MCF 10A (cell line): ENCODE results near the gene PCDH8. TPM values are rescaled to one million over a fixed set of nuclear protein-coding genes. Genes with fewer than 3 reads are reported as not detected.

Experiments used
- BruUV-seq: library from RNA; stranded (reverse); fragments of 400-500 nt; replicated peaks from 2 replicates; lab custom pipeline; 2021; lab: Mats Ljungman, UMichigan
- CTCF ChIA-PET: fragments of 300-600 bp; sonication (Branson Sonifier 250); formaldehyde crosslinking; extraction: SDS; loops from one replicate; lab custom pipeline; 2021; ENCODE audit warnings: antibody characterized with exemption, inconsistent platforms; lab: Yijun Ruan, JAX
- POLR2A ChIA-PET: fragments of 300-600, 350-650 bp; sonication (Branson Sonifier 250); formaldehyde crosslinking; extraction: SDS; loops from one replicate; lab custom pipeline; 2020; ENCODE audit warnings: antibody characterized with exemption, inconsistent platforms; lab: Yijun Ruan, JAX
- DNase-seq: peaks from one replicate; pipeline ENCODE4 v3.0.0-alpha.2; 2018; ENCODE audit not compliant: unreplicated experiment
- H3K27ac Mint-ChIP-seq: one replicate; pipeline ENCODE4 v1.8.0; 2022; ENCODE audit warnings: mild to moderate bottlenecking, low read depth, mixed read lengths; ENCODE audit not compliant: unreplicated experiment
- H3K27me3 Mint-ChIP-seq: one replicate; pipeline ENCODE4 v1.8.0; 2022; ENCODE audit warnings: mixed read lengths; ENCODE audit not compliant: insufficient read depth, unreplicated experiment
- H3K36me3 Mint-ChIP-seq: one replicate; pipeline ENCODE4 v1.8.0; 2022; ENCODE audit warnings: mild to moderate bottlenecking, moderate library complexity, mixed read lengths; ENCODE audit not compliant: insufficient read depth, unreplicated experiment
- H3K4me1 Mint-ChIP-seq: one replicate; pipeline ENCODE4 v1.8.0; 2022; ENCODE audit warnings: mixed read lengths; ENCODE audit not compliant: insufficient read depth, unreplicated experiment
- H3K4me3 Mint-ChIP-seq: one replicate; pipeline ENCODE4 v1.8.0; 2022; ENCODE audit warnings: mild to moderate bottlenecking, moderate library complexity, mixed read lengths; ENCODE audit not compliant: unreplicated experiment
- H3K9me3 Mint-ChIP-seq: one replicate; pipeline ENCODE4 v1.8.0; 2022; ENCODE audit warnings: mixed read lengths; ENCODE audit not compliant: unreplicated experiment
- CTCF ChIP-seq: fragments of 200-600 bp; IDR thresholded peaks from one replicate; pipeline ENCODE4 v1.8.0; 2022; ENCODE audit warnings: antibody characterized with exemption, mild to moderate bottlenecking; ENCODE audit not compliant: unreplicated experiment
- intact Hi-C: fragments of 100-400 bp; cut with micrococcal nuclease; formaldehyde crosslinking; loops from 2 replicates; pipeline ENCODE4 v1.14.1; 2022
- total RNA-seq: library from RNA; stranded (reverse); gene quantifications from 2 replicates; pipeline ENCODE4 v1.2.3, GENCODE V29; 2022

Gene PCDH8
- total RNA-seq, 1 experiment from 2014 or later, result not detected

GRCh38 chr13:52846567-52847321 lies 1.7 kb downstream of the PCDH8 start:
- H3K9me3 Mint-ChIP-seq, result no peaks in the 10 kb centered on the region
- DNase-seq, result no peak
- ChIA-PET POLR2A (no interaction called here), CTCF (interaction anchor here (1.1 kb wide), 1 partner anchor 121 kb away, joined by 5 read pairs; no protein-coding TSS in a partner anchor)
- no peak for TF ChIP-seq CTCF
- H3K27ac Mint-ChIP-seq, result no peak overlapping the region
- intact Hi-C loops, result no loop called here
- H3K4me3 Mint-ChIP-seq, result no peak overlapping the region
- BruUV-seq, result no TSS peak
- no peaks in the 10 kb centered on the region for H3K36me3 Mint-ChIP-seq
- peaks cover 5% of the 10 kb centered on the region for H3K4me1 Mint-ChIP-seq
- H3K27me3 Mint-ChIP-seq, result peaks cover 30% of the 10 kb centered on the region

GRCh38 chr13:52845766-52846566 lies 2.5 kb downstream of the PCDH8 start:
- no TSS peak for BruUV-seq

GRCh38 chr13:52845334-52845761 lies 3.1 kb downstream of the PCDH8 start:
- intact Hi-C loops, result no loop called here
- no peaks in the 10 kb centered on the region for H3K9me3 Mint-ChIP-seq
- ChIA-PET CTCF (interaction anchor here (1.1 kb wide), 1 partner anchor 122 kb away, joined by 5 read pairs; no protein-coding TSS in a partner anchor), POLR2A (no interaction called here)
- BruUV-seq, result no TSS peak
- H3K4me1 Mint-ChIP-seq, result peaks cover under 1% of the 10 kb centered on the region
- no peak for DNase-seq
- no peak overlapping the region for H3K27ac Mint-ChIP-seq
- no peaks in the 10 kb centered on the region for H3K36me3 Mint-ChIP-seq
- H3K4me3 Mint-ChIP-seq, result no peak overlapping the region
- TF ChIP-seq CTCF, result no peak
- peaks cover 40% of the 10 kb centered on the region for H3K27me3 Mint-ChIP-seq

More at GRCh38 chr13:52845766-52846566, 2.5 kb downstream of the PCDH8 start:
- no peak overlapping the region for H3K27ac Mint-ChIP-seq
- H3K9me3 Mint-ChIP-seq, result no peaks in the 10 kb centered on the region
- no peak for DNase-seq
- intact Hi-C loops, result no loop called here
- H3K27me3 Mint-ChIP-seq, result peaks cover 34% of the 10 kb centered on the region
- CTCF ChIA-PET, result interaction anchor here (1.1 kb wide), 1 partner anchor 122 kb away, joined by 5 read pairs; no protein-coding TSS in a partner anchor
- no peaks in the 10 kb centered on the region for H3K36me3 Mint-ChIP-seq
- POLR2A ChIA-PET, result no interaction called here
- H3K4me3 Mint-ChIP-seq, result no peak overlapping the region
- no peak for TF ChIP-seq CTCF
- peaks cover 5% of the 10 kb centered on the region for H3K4me1 Mint-ChIP-seq

GRCh38 chr13:52844836-52845235 lies 3.6 kb downstream of the PCDH8 start:
- no peak for DNase-seq

More at GRCh38 chr13:52844836-52845235, 3.6 kb downstream of the PCDH8 start:
- no peak for TF ChIP-seq CTCF
- CTCF ChIA-PET, result no interaction called here
- POLR2A ChIA-PET, result no interaction called here
- Mint-ChIP-seq H3K36me3 (no peaks in the 10 kb centered on the region), H3K4me1 (no peaks in the 10 kb centered on the region), H3K27me3 (peaks cover 41% of the 10 kb centered on the region), H3K27ac (no peak overlapping the region), H3K9me3 (no peaks in the 10 kb centered on the region), H3K4me3 (no peak overlapping the region)
- intact Hi-C loops, result no loop called here
- no TSS peak for BruUV-seq
